Ovary (tissue), 3 donors: ENCODE results near the gene DISC1.

Experiments
- EP300 ChIP-seq: sonication (generic); formaldehyde crosslinking; IDR thresholded peaks from one replicate; pipeline ENCODE4 v1.6.1; 2017; ENCODE audit warnings: antibody characterized with exemption
- POLR2A ChIP-seq: fragments of 450-650 bp; IDR thresholded peaks from one replicate; pipeline ENCODE4 v1.6.1; 2017; ENCODE audit warnings: antibody characterized with exemption, mild to moderate bottlenecking, moderate library complexity
- TF ChIP-seq, protein P1 (sequence below), 3 donors: fragments of 450-650 bp in 2 of 3; fragments of 200-600 bp in 1 of 3; IDR thresholded peaks; one replicate each; pipeline versions ENCODE4 v1.5.1 to v1.8.0; 2016 to 2022; ENCODE audit warnings: antibody characterized with exemption in 3 of 3, mild to moderate bottlenecking in 1 of 3
- donor health status: DM: no; HTN: no; CAD: no.

DNA sequence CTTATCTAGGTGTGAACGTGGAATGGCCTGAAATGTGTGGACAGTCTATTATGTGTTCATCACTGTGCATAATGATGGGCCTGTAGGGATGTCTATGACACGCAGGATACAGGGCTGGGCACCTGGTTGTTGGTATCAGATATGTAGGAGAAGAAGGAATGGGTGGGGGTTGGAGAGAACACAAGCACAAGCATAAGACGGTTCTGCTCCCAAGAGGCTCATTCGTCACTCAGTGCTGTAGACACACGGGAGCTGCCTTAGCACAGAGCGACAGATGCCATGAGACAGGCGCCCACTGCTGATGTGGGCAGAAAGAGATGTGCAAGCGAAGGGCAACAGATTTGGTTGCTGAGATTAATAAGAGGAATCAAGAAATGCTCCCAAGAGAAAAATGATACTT, 256.2 kb downstream of the DISC1 start:
- no peak for TF ChIP-seq POLR2A
- TF ChIP-seq, protein P1, sequence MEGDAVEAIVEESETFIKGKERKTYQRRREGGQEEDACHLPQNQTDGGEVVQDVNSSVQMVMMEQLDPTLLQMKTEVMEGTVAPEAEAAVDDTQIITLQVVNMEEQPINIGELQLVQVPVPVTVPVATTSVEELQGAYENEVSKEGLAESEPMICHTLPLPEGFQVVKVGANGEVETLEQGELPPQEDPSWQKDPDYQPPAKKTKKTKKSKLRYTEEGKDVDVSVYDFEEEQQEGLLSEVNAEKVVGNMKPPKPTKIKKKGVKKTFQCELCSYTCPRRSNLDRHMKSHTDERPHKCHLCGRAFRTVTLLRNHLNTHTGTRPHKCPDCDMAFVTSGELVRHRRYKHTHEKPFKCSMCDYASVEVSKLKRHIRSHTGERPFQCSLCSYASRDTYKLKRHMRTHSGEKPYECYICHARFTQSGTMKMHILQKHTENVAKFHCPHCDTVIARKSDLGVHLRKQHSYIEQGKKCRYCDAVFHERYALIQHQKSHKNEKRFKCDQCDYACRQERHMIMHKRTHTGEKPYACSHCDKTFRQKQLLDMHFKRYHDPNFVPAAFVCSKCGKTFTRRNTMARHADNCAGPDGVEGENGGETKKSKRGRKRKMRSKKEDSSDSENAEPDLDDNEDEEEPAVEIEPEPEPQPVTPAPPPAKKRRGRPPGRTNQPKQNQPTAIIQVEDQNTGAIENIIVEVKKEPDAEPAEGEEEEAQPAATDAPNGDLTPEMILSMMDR (IDR thresholded peaks at IDR 0.05) = no peak
- TF ChIP-seq EP300 = no peak
